ENCODE results near the gene ATG10.
A peak's percentile ranks its signal among the peaks of the same experiment; 100 is the strongest.

ATG10 gene

DNA sequence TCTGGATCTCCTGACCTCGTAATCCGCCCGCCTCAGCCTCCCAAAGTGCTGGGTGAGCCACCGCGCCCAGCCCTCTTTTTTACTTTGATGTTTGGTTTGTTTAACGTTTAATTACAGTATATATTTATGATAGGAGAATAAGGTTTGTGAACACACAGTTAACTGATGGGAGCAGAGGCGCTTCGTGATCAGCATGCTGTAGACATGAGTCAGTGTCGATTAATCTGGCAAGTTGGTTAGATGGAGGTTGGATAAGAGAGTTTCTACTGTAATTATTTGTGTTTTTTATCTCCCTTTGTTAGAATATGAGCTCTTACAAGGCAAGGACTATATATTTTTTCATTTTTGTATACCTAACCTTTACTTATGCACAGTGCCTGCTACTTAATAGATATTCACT lies 14.3 kb downstream of the ATG10 start:
- ATAC-seq (ENCODE audit: insufficient read depth, low read depth) (no peak), DNase-seq (no peak)
- H3K9ac ChIP-seq (ENCODE audit: low read depth, low read length) = no peak overlapping the region
- H3K79me2 ChIP-seq (ENCODE audit: insufficient read depth, low read length) = peaks cover 17% of the 10 kb centered on the region
- peaks cover 48% of the 10 kb centered on the region for H3K36me3 ChIP-seq (ENCODE audit: insufficient read depth, low read length)
- H3K4me3 ChIP-seq (ENCODE audit: low read depth in 1 of 2, low read length in 2 of 2) = no peak overlapping the region
- no peaks in the 10 kb centered on the region for H3K4me1 ChIP-seq (ENCODE audit: insufficient read depth, low read length)
- H3K27ac ChIP-seq (ENCODE audit: low read length) = no peak overlapping the region
- no peaks in the 10 kb centered on the region for H3K27me3 ChIP-seq (ENCODE audit: insufficient read depth, low read length, poor library complexity)
- no peak overlapping the region for H2AFZ ChIP-seq (ENCODE audit: low read depth, low read length)
- H3K9me3 ChIP-seq (ENCODE audit: insufficient read depth, low read length, severe bottlenecking) = no peaks in the 10 kb centered on the region
- TF ChIP-seq EZH2 (IDR thresholded peaks at IDR 0.05; ENCODE audit: borderline replicate concordance, low read depth, low read length, severe bottlenecking) = no peak
- TF ChIP-seq, protein P1, sequence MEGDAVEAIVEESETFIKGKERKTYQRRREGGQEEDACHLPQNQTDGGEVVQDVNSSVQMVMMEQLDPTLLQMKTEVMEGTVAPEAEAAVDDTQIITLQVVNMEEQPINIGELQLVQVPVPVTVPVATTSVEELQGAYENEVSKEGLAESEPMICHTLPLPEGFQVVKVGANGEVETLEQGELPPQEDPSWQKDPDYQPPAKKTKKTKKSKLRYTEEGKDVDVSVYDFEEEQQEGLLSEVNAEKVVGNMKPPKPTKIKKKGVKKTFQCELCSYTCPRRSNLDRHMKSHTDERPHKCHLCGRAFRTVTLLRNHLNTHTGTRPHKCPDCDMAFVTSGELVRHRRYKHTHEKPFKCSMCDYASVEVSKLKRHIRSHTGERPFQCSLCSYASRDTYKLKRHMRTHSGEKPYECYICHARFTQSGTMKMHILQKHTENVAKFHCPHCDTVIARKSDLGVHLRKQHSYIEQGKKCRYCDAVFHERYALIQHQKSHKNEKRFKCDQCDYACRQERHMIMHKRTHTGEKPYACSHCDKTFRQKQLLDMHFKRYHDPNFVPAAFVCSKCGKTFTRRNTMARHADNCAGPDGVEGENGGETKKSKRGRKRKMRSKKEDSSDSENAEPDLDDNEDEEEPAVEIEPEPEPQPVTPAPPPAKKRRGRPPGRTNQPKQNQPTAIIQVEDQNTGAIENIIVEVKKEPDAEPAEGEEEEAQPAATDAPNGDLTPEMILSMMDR (IDR thresholded peaks at IDR 0.05; ENCODE audit: borderline replicate concordance, extremely low read depth, low read length, poor library complexity, severe bottlenecking) = no peak
- H4K20me1 ChIP-seq (ENCODE audit: insufficient read depth, low read length) = no peaks in the 10 kb centered on the region
- no peak overlapping the region for H3K4me2 ChIP-seq (ENCODE audit: insufficient read depth, low read length)

DNA sequence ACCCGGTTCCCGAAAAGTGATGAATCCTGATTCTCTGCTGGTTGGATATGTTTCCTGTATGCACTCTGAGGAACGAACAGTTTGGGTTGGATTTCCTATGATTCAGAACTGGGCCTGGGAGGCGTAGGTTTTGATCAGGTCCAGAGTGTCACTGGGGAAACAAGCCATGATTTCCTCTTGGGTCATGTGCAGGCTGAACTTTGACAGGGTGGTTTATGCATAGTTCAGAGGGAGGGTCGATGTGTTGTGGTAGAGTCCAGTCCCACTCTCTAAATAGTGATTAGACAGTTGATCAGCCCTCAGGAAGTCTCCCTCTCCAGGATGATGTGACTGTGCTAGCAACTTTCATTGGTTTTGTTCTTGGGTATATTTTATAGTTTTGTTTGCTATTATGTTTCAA lies 17.4 kb downstream of the ATG10 start:
- TF ChIP-seq, protein P1 (IDR thresholded peaks at IDR 0.05; ENCODE audit: borderline replicate concordance, extremely low read depth, low read length, poor library complexity, severe bottlenecking) = no peak
- TF ChIP-seq EZH2 (IDR thresholded peaks at IDR 0.05; ENCODE audit: borderline replicate concordance, low read depth, low read length, severe bottlenecking) = no peak
- peaks cover 26% of the 10 kb centered on the region for H3K79me2 ChIP-seq (ENCODE audit: insufficient read depth, low read length)

DNA sequence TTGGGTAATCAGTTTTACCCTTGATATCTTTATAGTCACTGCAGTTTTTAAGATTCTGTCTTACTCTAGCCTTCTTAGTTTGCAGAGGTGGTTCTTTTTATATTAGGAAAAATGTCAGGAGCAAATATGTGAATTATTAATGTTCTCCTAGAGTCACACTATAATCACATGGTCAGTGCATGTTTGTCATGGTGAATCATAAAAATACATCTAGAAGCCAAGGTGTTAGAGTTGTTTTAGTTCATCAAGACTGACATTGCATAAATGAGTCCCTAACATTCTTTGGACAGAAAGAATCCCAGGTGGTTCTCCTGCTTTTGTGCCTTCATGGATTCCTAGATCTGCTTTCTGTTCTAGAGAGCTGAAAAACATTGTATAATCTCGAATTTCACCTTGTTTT lies 22.9 kb downstream of the ATG10 start:
- no peak for ATAC-seq (ENCODE audit: insufficient read depth, low read depth)

More for the DNA sequence above, 17.4 kb downstream of the ATG10 start:
- ATAC-seq (ENCODE audit: insufficient read depth, low read depth) (no peak), DNase-seq (no peak)
- Histone ChIP-seq H3K9ac (ENCODE audit: low read depth, low read length) (no peak overlapping the region), H3K27ac (ENCODE audit: low read length) (peak overlapping the region; percentile 35; the same call in 1 of the 2 replicates), H3K4me3 (ENCODE audit: low read depth in 1 of 2, low read length in 2 of 2) (no peak overlapping the region), H3K27me3 (ENCODE audit: insufficient read depth, low read length, poor library complexity) (no peaks in the 10 kb centered on the region), H2AFZ (ENCODE audit: low read depth, low read length) (no peak overlapping the region), H4K20me1 (ENCODE audit: insufficient read depth, low read length) (no peaks in the 10 kb centered on the region), H3K4me1 (ENCODE audit: insufficient read depth, low read length) (no peaks in the 10 kb centered on the region), H3K36me3 (ENCODE audit: insufficient read depth, low read length) (peaks cover 46% of the 10 kb centered on the region), H3K9me3 (ENCODE audit: insufficient read depth, low read length, severe bottlenecking) (no peaks in the 10 kb centered on the region), H3K4me2 (ENCODE audit: insufficient read depth, low read length) (no peak overlapping the region)

More for the DNA sequence above, 22.9 kb downstream of the ATG10 start:
- no peak for TF ChIP-seq EZH2 (IDR thresholded peaks at IDR 0.05; ENCODE audit: borderline replicate concordance, low read depth, low read length, severe bottlenecking)
- TF ChIP-seq, protein P1 (IDR thresholded peaks at IDR 0.05; ENCODE audit: borderline replicate concordance, extremely low read depth, low read length, poor library complexity, severe bottlenecking) = no peak
- Histone ChIP-seq H3K4me2 (ENCODE audit: insufficient read depth, low read length) (no peak overlapping the region), H3K9ac (ENCODE audit: low read depth, low read length) (no peak overlapping the region), H3K27ac (ENCODE audit: low read length) (no peak overlapping the region), H3K9me3 (ENCODE audit: insufficient read depth, low read length, severe bottlenecking) (peaks cover 5% of the 10 kb centered on the region), H3K4me1 (ENCODE audit: insufficient read depth, low read length) (no peaks in the 10 kb centered on the region), H3K4me3 (ENCODE audit: low read depth in 1 of 2, low read length in 2 of 2) (no peak overlapping the region), H3K36me3 (ENCODE audit: insufficient read depth, low read length) (peaks cover 57% of the 10 kb centered on the region), H3K27me3 (ENCODE audit: insufficient read depth, low read length, poor library complexity) (no peaks in the 10 kb centered on the region), H2AFZ (ENCODE audit: low read depth, low read length) (no peak overlapping the region), H4K20me1 (ENCODE audit: insufficient read depth, low read length) (no peaks in the 10 kb centered on the region), H3K79me2 (ENCODE audit: insufficient read depth, low read length) (peaks cover 40% of the 10 kb centered on the region)
- no peak for DNase-seq
